ENCODE results near the gene SNAP47. TPM values are rescaled to one million over a fixed set of nuclear protein-coding genes. Genes with fewer than 3 reads are reported as not detected.

Gene SNAP47
- total and polyA plus RNA-seq, 9 of the 15 experiments (the other 6 are each of a cell fraction or from before 2014, with no cell fraction given) = 2.5 to 41.3 (median 32.6) TPM

GRCh38 chr1:227797625-227798024 is 62.4 kb downstream of the SNAP47 start:
- no peaks in the 10 kb centered on the region; the same call in 1 of the 2 replicates for H4K20me1 ChIP-seq (replicated peaks; ENCODE audit: control insufficient read depth, insufficient read depth, low read length)
- no peaks in the 10 kb centered on the region for H3K79me2 ChIP-seq (ENCODE audit: control insufficient read depth, insufficient read depth, low read length)
- DNase-seq (ENCODE audit: extremely low read depth in 1 of 4, low spot score in 3 of 4) (no peak), ATAC-seq (no peak), FAIRE-seq (no peak)
- no peak for TF ChIP-seq ZNF431 (CRISPR knock-in tag; IDR thresholded peaks at IDR 0.05)
- TF ChIP-seq ZBTB8A (IDR thresholded peaks at IDR 0.05; ENCODE audit: partially characterized antibody) = no peak
- no peak for TF ChIP-seq KDM4B (IDR thresholded peaks at IDR 0.05; ENCODE audit: borderline replicate concordance in 2 of 2, low read depth in 1 of 2)
- no peak for TF ChIP-seq CBFA2T3 (IDR thresholded peaks at IDR 0.05)
- TF ChIP-seq ARHGAP35 (IDR thresholded peaks at IDR 0.05; ENCODE audit: partially characterized antibody) = no peak
- no peak for TF ChIP-seq ZNF551 (CRISPR knock-in tag; IDR thresholded peaks at IDR 0.05)
- no peak for TF ChIP-seq PRMT5 (CRISPR knock-in tag; IDR thresholded peaks at IDR 0.05)
- TF ChIP-seq ZNF655 (CRISPR knock-in tag; IDR thresholded peaks at IDR 0.05) = no peak
- no peak for TF ChIP-seq ZNF354B (CRISPR knock-in tag; IDR thresholded peaks at IDR 0.05)
- TF ChIP-seq L3MBTL2 (IDR thresholded peaks at IDR 0.05) = no peak
- in situ Hi-C loops (cut with MboI) = no loop called here
- no peak overlapping the region for H3K4me2 ChIP-seq (ENCODE audit: insufficient read depth, low read length)
- no peak overlapping the region for H3K27ac ChIP-seq (ENCODE audit: extremely low read depth, low read depth, low read length)
- H3K9ac ChIP-seq (ENCODE audit: insufficient read depth in 1 of 2, low read depth in 2 of 2, low read length in 2 of 2) = no peak overlapping the region
- intact Hi-C loops (cut with micrococcal nuclease) = no loop called here
- no peaks in the 10 kb centered on the region for H3K9me1 ChIP-seq (ENCODE audit: control insufficient read depth, insufficient read depth, low read length)
- peaks cover 0 to 23% of the 10 kb centered on the region in 2 experiments; a peak in 2 of 5 replicates for H3K4me1 ChIP-seq (replicated peaks in 1 of 2; ENCODE audit: control insufficient read depth in 2 of 2, insufficient read depth in 2 of 2, low read length in 2 of 2)
- CTCF ChIA-PET (ENCODE audit: low intra/inter-chr PET ratio) = no interaction called here
- POLR2A ChIA-PET = interaction anchor here (0.6 to 0.7 kb wide), 2 partner anchors 19 to 48 kb away, joined by 3 read pairs; no protein-coding TSS in a partner anchor
- H3K4me3 ChIP-seq = no peak overlapping the region
- peaks cover 0 to 6% of the 10 kb centered on the region in 2 experiments; a peak in 2 of 5 replicates for H3K27me3 ChIP-seq (ENCODE audit: control insufficient read depth in 2 of 2, insufficient read depth in 2 of 2, low read length in 2 of 2)
- H3K36me3 ChIP-seq (ENCODE audit: control insufficient read depth, insufficient read depth, low read length) = no peaks in the 10 kb centered on the region
- WGBS (ENCODE audit: insufficient coverage, low coverage, missing lambda C conversion rate) = 11% methylated on average over 3 of the region's 3 CpGs
- no TSS peak for BruUV-seq (replicated peaks)
- no peak overlapping the region for H2AFZ ChIP-seq (ENCODE audit: low read depth, low read length)
- no peaks in the 10 kb centered on the region for H3K9me3 ChIP-seq (replicated peaks; ENCODE audit: control insufficient read depth, insufficient read depth, low read depth, low read length)
